HG02759 (cell line): ENCODE data around the gene RRP15.

Experiments
- ATAC-seq: cut with Tn5 transposase; IDR thresholded peaks from one replicate; pipeline ENCODE4 v1.9.1; 2021; ENCODE audit warnings: mild to moderate bottlenecking, moderate library complexity; ENCODE audit not compliant: unreplicated experiment

The RRP15 gene

GRCh38 chr1:218357211-218357892 is 72.3 kb downstream of the RRP15 start:
- ATAC-seq = no peak

GRCh38 chr1:218357893-218358232 is 72.8 kb downstream of the RRP15 start:
- ATAC-seq = no peak

GRCh38 chr1:218361298-218362065 is 76.4 kb downstream of the RRP15 start:
- no peak for ATAC-seq

- no peak for ATAC-seq
Observed at GRCh38 chr1:218362418-218363076, 77.5 kb downstream of the RRP15 start.

GRCh38 chr1:218363141-218363540 is 78.0 kb downstream of the RRP15 start:
- ATAC-seq = no peak

- ATAC-seq = no peak
Observed at GRCh38 chr1:218364028-218364710, 79.1 kb downstream of the RRP15 start.

- ATAC-seq = no peak
Observed at GRCh38 chr1:218365226-218365999, 80.3 kb downstream of the RRP15 start.

- no peak for ATAC-seq
Observed at GRCh38 chr1:218366322-218367052, 81.4 kb downstream of the RRP15 start.

- no peak for ATAC-seq
Observed at GRCh38 chr1:218367118-218367517, 82.0 kb downstream of the RRP15 start.

- no peak for ATAC-seq
Observed at GRCh38 chr1:218368686-218369085, 83.6 kb downstream of the RRP15 start.

- no peak for ATAC-seq
Observed at GRCh38 chr1:218369688-218370511, 84.8 kb downstream of the RRP15 start.

- ATAC-seq = no peak
Observed at GRCh38 chr1:218371927-218372672, 87.0 kb downstream of the RRP15 start.

- no peak for ATAC-seq
Observed at GRCh38 chr1:218374401-218375353, 89.6 kb downstream of the RRP15 start.

GRCh38 chr1:218376722-218377121 is 91.6 kb downstream of the RRP15 start:
- peak; percentile 23 for ATAC-seq

GRCh38 chr1:218377143-218377660 is 92.1 kb downstream of the RRP15 start:
- peak; percentile 85 for ATAC-seq

GRCh38 chr1:218380125-218380977 is 95.3 kb downstream of the RRP15 start:
- no peak for ATAC-seq
